HCT116 (cell line): ENCODE measurements around the gene SH2D2A. TPM values are rescaled to one million over a fixed set of nuclear protein-coding genes. Genes with fewer than 3 reads are reported as not detected.

Experiments
- ATAC-seq: fragments of 200-7000 bp; cut with Tn5 transposase; 2 replicates; pipeline ENCODE4 v1.9.1; 2020; ENCODE audit warnings: mild to moderate bottlenecking, moderate library complexity
- BruUV-seq: library from RNA; stranded (reverse); fragments of 400-500 nt; replicated peaks from 2 replicates; lab custom pipeline; 2021; lab: Mats Ljungman, UMichigan
- CTCF ChIA-PET: fragments of 300-600 bp; sonication (Branson Sonifier 250); formaldehyde crosslinking; loops from one replicate; lab custom pipeline; 2021; ENCODE audit warnings: antibody characterized with exemption; lab: Charles Lee
- POLR2A ChIA-PET: fragments of 300-600, 350-600 bp; sonication (Branson Sonifier 250); formaldehyde crosslinking; loops from one replicate; lab custom pipeline; 2021; ENCODE audit warnings: antibody characterized with exemption; lab: Charles Lee
- RAD21 ChIA-PET, 2 experiments: fragments of 300-600 bp; sonication (Branson Sonifier 250); formaldehyde crosslinking; loops; one replicate each; lab custom pipeline; 2023; ENCODE audit warnings: low total read pairs in 2 of 2; ENCODE audit not compliant: uncharacterized antibody in 2 of 2, unreplicated experiment in 2 of 2, low non-redundant PET in 1 of 2; lab: Charles Lee
- DNase-seq: peaks from one replicate; pipeline ENCODE4 v3.0.0-alpha.2; 2010; ENCODE audit warnings: low read depth, low spot score
- H2AFZ ChIP-seq: fragments of 200-600 bp; shearing (Covaris generic), sonication (generic); 2 replicates; pipeline ENCODE4 v1.6.1; 2017; ENCODE audit warnings: low read depth, mixed run types, mixed read lengths, antibody characterized with exemption, low read length; ENCODE audit not compliant: poor library complexity, severe bottlenecking
- H3K27ac ChIP-seq: 2 replicates; pipeline ENCODE4 v1.5.1; 2012; ENCODE audit warnings: low read depth, low read length
- H3K27me3 ChIP-seq: fragments of 200-600 bp; sonication (generic); 2 replicates; pipeline ENCODE4 v1.6.1; 2016; ENCODE audit warnings: mixed run types, low read length, mixed read lengths; ENCODE audit not compliant: insufficient read depth
- H3K36me3 ChIP-seq, 2 experiments: fragments of 200-500 bp in 1 of 2; fragments of 200-600 bp in 1 of 2; sonication (Bioruptor generic) in 1 of 2; sonication (generic) in 1 of 2; 2 replicates each; pipeline versions ENCODE4 v1.5.1 to v1.6.1; 2014 to 2016; ENCODE audit warnings: low read length in 2 of 2, inconsistent platforms in 1 of 2, mixed read lengths in 1 of 2, mixed run types in 1 of 2; ENCODE audit not compliant: insufficient read depth in 2 of 2, control insufficient read depth in 1 of 2
- H3K4me1 ChIP-seq, 2 experiments: fragments of 200-600 bp in 1 of 2; sonication (generic) in 1 of 2; 2 replicates each; pipeline versions ENCODE4 v1.5.1 to v1.6.1; 2012 to 2017; ENCODE audit warnings: low read length in 2 of 2, inconsistent platforms in 1 of 2, mild to moderate bottlenecking in 1 of 2, mixed read lengths in 1 of 2, mixed run types in 1 of 2, moderate library complexity in 1 of 2; ENCODE audit not compliant: insufficient read depth in 2 of 2, control insufficient read depth in 1 of 2
- H3K4me2 ChIP-seq: fragments of 200-600 bp; sonication (generic); 2 replicates; pipeline ENCODE4 v1.6.1; 2017; ENCODE audit warnings: mixed run types, low read length, mixed read lengths
- H3K4me3 ChIP-seq, 2 experiments: fragments of 200-600 bp in 1 of 2; sonication (generic) in 1 of 2; replicated peaks in 1 of 2; 2 replicates each; pipeline ENCODE4 v1.5.1; 2011 to 2016; ENCODE audit warnings: low read length in 2 of 2, control low read depth in 1 of 2, low read depth in 1 of 2, mild to moderate bottlenecking in 1 of 2, mixed read lengths in 1 of 2, mixed run types in 1 of 2
- H3K79me2 ChIP-seq: fragments of 200-600 bp; sonication (generic); 2 replicates; pipeline ENCODE4 v1.6.1; 2017; ENCODE audit warnings: mild to moderate bottlenecking, mixed run types, low read length, moderate library complexity, mixed read lengths; ENCODE audit not compliant: insufficient read depth
- H3K9ac ChIP-seq: fragments of 200-600 bp; sonication (generic); 2 replicates; pipeline ENCODE4 v1.6.1; 2016; ENCODE audit warnings: low read length, mixed read lengths
- H3K9me2 ChIP-seq: fragments of 200-600 bp; sonication (generic), shearing (Covaris generic); 2 replicates; pipeline ENCODE4 v1.6.1; 2017; ENCODE audit warnings: mixed run types, mild to moderate bottlenecking, moderate library complexity; ENCODE audit not compliant: insufficient read depth
- H3K9me3 ChIP-seq, 2 experiments: fragments of 200-500 bp in 1 of 2; fragments of 200-600 bp in 1 of 2; sonication (Bioruptor generic) in 1 of 2; sonication (generic) in 1 of 2; 2 replicates each; pipeline ENCODE4 v1.6.1; 2014 to 2017; ENCODE audit warnings: low read length in 2 of 2, mixed read lengths in 2 of 2, inconsistent platforms in 1 of 2, low read depth in 1 of 2, mild to moderate bottlenecking in 1 of 2, mixed run types in 1 of 2, moderate library complexity in 1 of 2; ENCODE audit not compliant: control insufficient read depth in 1 of 2, insufficient read depth in 1 of 2
- H4K20me1 ChIP-seq: fragments of 200-600 bp; sonication (generic), shearing (Covaris generic); 2 replicates; pipeline ENCODE4 v1.6.1; 2017; ENCODE audit warnings: mixed run types, mild to moderate bottlenecking, moderate library complexity; ENCODE audit not compliant: insufficient read depth
- CEBPB ChIP-seq: IDR thresholded peaks from 2 replicates; pipeline ENCODE4 v1.6.1; 2012; ENCODE audit warnings: low read depth
- CTCF ChIP-seq, 3 experiments: fragments of 200-600 bp in 1 of 3; sonication (generic) in 1 of 3; IDR thresholded peaks in 2 of 3; conservative IDR thresholded peaks in 1 of 3; 2 replicates each; pipeline ENCODE4 v1.5.1; 2012 to 2017; ENCODE audit warnings: low read depth in 2 of 3, low read length in 2 of 3, antibody characterized with exemption in 1 of 3, borderline replicate concordance in 1 of 3, control low read depth in 1 of 3, mild to moderate bottlenecking in 1 of 3, mixed read lengths in 1 of 3, mixed run types in 1 of 3, moderate library complexity in 1 of 3; ENCODE audit not compliant: insufficient read depth in 1 of 3
- EGR1 ChIP-seq: IDR thresholded peaks from 2 replicates; pipeline ENCODE4 v1.6.1; 2012; ENCODE audit warnings: low read depth
- ELF1 ChIP-seq: IDR thresholded peaks from 2 replicates; pipeline ENCODE4 v1.6.1; 2012; ENCODE audit warnings: low read depth, borderline replicate concordance
- EZH2phosphoT487 ChIP-seq: fragments of 200-600 bp; IDR thresholded peaks from 2 replicates; pipeline ENCODE4 v1.6.1; 2018; ENCODE audit warnings: antibody characterized with exemption, borderline replicate concordance
- MAX ChIP-seq: IDR thresholded peaks from 2 replicates; pipeline ENCODE4 v1.6.1; 2012
- POLR2A ChIP-seq: IDR thresholded peaks from 2 replicates; pipeline ENCODE4 v1.7.0; 2011; ENCODE audit warnings: borderline replicate concordance; ENCODE audit not compliant: insufficient read depth, insufficient read length; ENCODE audit errors: extremely low read depth
- POLR2AphosphoS5 ChIP-seq: IDR thresholded peaks from 2 replicates; pipeline ENCODE4 v1.6.1; 2011; ENCODE audit warnings: mild to moderate bottlenecking, low read depth, low read length, moderate library complexity
- SIN3A ChIP-seq: IDR thresholded peaks from 2 replicates; pipeline ENCODE4 v1.6.1; 2012; ENCODE audit warnings: low read depth
- SP1 ChIP-seq: IDR thresholded peaks from 2 replicates; pipeline ENCODE4 v1.6.1; 2012; ENCODE audit warnings: low read depth
- YY1 ChIP-seq: IDR thresholded peaks from 2 replicates; pipeline ENCODE4 v1.6.1; 2011; ENCODE audit warnings: low read length, low read depth, moderate library complexity, mild to moderate bottlenecking; ENCODE audit not compliant: insufficient replicate concordance; ENCODE audit errors: extremely low read depth
- ZFX ChIP-seq: fragments of 450-650 bp; IDR thresholded peaks from 2 replicates; pipeline ENCODE4 v1.6.1; 2017
- ZNF274 ChIP-seq: fragments of 200-500 bp; sonication (Bioruptor generic); IDR thresholded peaks from 2 replicates; pipeline ENCODE4 v1.6.1; 2014; ENCODE audit warnings: mild to moderate bottlenecking, low read depth, low read length, inconsistent platforms
- intact Hi-C: fragments of 100-400 bp; cut with micrococcal nuclease; formaldehyde crosslinking; loops from 2 replicates; pipeline ENCODE4 v1.10.0; 2022
- total RNA-seq: library from RNA; stranded (reverse); gene quantifications from one replicate; pipeline ENCODE4 v1.2.1, GENCODE V29; 2021; ENCODE audit not compliant: unreplicated experiment

Gene SH2D2A
- total RNA-seq, 1 experiment from 2014 or later, result 4.8 TPM

DNA sequence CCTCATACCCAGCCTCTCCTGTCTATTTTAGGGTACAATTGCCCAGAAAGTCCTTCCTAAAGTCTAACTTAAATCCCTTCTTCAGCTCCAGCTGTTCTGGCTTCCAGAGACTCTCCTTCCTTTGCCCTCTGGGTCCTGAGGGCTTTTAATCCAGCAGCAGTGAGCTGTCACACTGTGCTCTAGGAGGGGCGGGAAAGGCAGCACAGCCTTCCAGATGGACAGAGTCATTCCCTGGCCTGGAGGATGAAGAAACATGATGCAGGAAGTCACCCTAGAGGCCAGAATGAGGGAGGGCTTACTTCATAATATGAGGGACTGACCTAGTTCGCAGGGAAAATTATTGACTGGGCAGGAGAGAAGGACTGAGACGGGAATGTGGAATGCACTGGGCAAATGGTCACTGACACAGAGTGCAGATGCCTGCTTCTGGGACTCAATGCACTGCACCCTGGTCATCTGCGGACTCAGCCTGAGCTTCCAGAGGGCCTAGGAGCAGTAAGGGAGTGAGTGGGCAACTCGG, 1.3 kb downstream of the SH2D2A start:
- ChIA-PET POLR2A (no interaction called here), RAD21 (no interaction called here), CTCF (no interaction called here)
- Histone ChIP-seq H3K36me3 (no peaks in the 10 kb centered on the region), H3K4me1 (peaks cover 15 to 40% of the 10 kb centered on the region in 2 experiments; a peak in 3 of 4 replicates), H3K27ac (no peak overlapping the region), H4K20me1 (no peaks in the 10 kb centered on the region), H3K9ac (0 out of 2 replicates have a peak overlapping the region, but pooled peaks have one; percentile 73), H3K9me2 (no peaks in the 10 kb centered on the region), H2AFZ (no peak overlapping the region), H3K9me3 (no peaks in the 10 kb centered on the region), H3K27me3 (no peaks in the 10 kb centered on the region), H3K79me2 (no peaks in the 10 kb centered on the region), H3K4me2 (peak overlapping the region; percentile 99), H3K4me3 (no peak overlapping the region)
- intact Hi-C loops, result no loop called here
- TF ChIP-seq CTCF (IDR thresholded peaks at IDR 0.05 in 2 of 3, conservative IDR thresholded peaks at IDR 0.05 in 1 of 3; ENCODE audit: borderline replicate concordance in 1 of 3, insufficient read depth in 1 of 3, low read depth in 2 of 3, low read length in 2 of 3) (0 out of 6 replicates have a peak, but pooled peaks of 1 of the 3 experiments have one; percentile 7), MAX (no peak)
- DNase-seq (no peak), ATAC-seq (no peak)
- no TSS peak for BruUV-seq

DNA sequence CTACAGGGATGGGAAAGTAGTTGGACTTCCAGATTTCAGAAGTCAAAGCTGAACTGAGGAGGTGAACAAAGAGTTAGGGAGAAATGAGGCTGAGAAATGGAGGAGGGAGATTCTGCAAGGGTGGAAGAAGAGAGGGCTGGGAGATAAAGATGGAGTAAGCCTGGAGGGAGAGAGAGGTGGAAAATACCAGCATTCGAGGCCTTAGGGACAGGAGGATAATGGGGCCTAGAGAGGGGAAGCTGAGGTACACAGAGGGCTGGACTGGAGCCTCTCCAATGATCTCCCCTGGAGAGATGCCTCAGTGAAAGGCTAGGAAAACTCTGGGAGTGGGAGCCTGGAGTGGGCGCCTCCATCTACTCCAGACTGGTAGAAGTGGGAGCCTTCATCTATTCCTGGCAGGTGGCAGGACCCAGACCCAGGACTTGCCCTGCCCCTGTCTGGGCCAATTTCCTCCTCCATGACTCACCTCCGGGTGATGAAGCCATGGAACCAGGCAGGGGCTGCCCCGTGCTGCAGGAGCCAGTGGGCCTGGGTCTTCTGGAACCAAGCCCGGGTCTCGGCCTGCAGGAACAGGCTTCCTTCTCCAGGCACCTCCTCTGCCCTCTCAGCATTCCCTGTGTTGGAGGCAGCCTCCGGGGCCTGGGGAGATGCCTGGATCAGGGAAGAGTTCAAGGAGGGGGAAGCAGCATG, 1.9 kb downstream of the SH2D2A start:
- intact Hi-C loops, result no loop called here
- no peaks in the 10 kb centered on the region for H3K36me3 ChIP-seq
- no peaks in the 10 kb centered on the region for H3K9me2 ChIP-seq
- no peak overlapping the region; the same call in 1 of the 2 replicates for H3K27ac ChIP-seq
- no peaks in the 10 kb centered on the region for H3K79me2 ChIP-seq
- ATAC-seq (no peak), DNase-seq (no peak)
- H3K27me3 ChIP-seq, result no peaks in the 10 kb centered on the region
- no TSS peak for BruUV-seq
- H3K4me3 ChIP-seq, result peak overlapping the region in 1 of 2 experiments; percentile 66; a peak in 2 of 4 replicates
- peak overlapping the region; percentile 73 for H3K9ac ChIP-seq
- ChIA-PET RAD21 (interaction anchor here in 1 of 2 experiments (0.7 kb wide), 1 partner anchor 44 kb away, joined by 3 read pairs; the partner anchor contains the start of gene INSRR), CTCF (interaction anchor here (0.9 to 2.0 kb wide), 5 partner anchors 7 to 45 kb away, joined by 4 to 9 read pairs (median 5); partner anchors contain the start of gene INSRR), POLR2A (interaction anchor here (1.1 kb wide), 1 partner anchor 10 kb away, joined by 3 read pairs; no protein-coding TSS in a partner anchor)
- H3K9me3 ChIP-seq, result no peaks in the 10 kb centered on the region
- H2AFZ ChIP-seq, result no peak overlapping the region
- H3K4me1 ChIP-seq, result peaks cover 15 to 40% of the 10 kb centered on the region in 2 experiments; a peak in 3 of 4 replicates
- H4K20me1 ChIP-seq, result no peaks in the 10 kb centered on the region
- peak overlapping the region; percentile 99 for H3K4me2 ChIP-seq
- no peak for TF ChIP-seq ZFX
- no peak for TF ChIP-seq SIN3A
- TF ChIP-seq POLR2A, result no peak
- TF ChIP-seq EGR1, result no peak
- TF ChIP-seq MAX, result no peak
- TF ChIP-seq CEBPB, result no peak
- no peak for TF ChIP-seq POLR2AphosphoS5
- TF ChIP-seq SP1, result no peak
- TF ChIP-seq ZNF274, result no peak
- no peak for TF ChIP-seq YY1
- no peak for TF ChIP-seq EZH2phosphoT487
- TF ChIP-seq ELF1, result no peak
